Transverse colon (tissue), 4 donors: ENCODE data around the gene CARMIL3.
"Not testable (repeated sequence)": the region's sequence is repeated elsewhere in the genome, so short reads cannot be mapped to it uniquely, and the experiment has no call there.

Source experiments
- EP300 ChIP-seq: sonication (generic); formaldehyde crosslinking; IDR thresholded peaks from one replicate; pipeline ENCODE4 v1.6.1; 2017; ENCODE audit warnings: antibody characterized with exemption, low read depth
- POLR2A ChIP-seq: fragments of 450-650 bp; IDR thresholded peaks from one replicate; pipeline ENCODE4 v1.6.1; 2016; ENCODE audit warnings: antibody characterized with exemption, mild to moderate bottlenecking, moderate library complexity
- POLR2AphosphoS5 ChIP-seq, 3 donors: sonication (generic); formaldehyde crosslinking; IDR thresholded peaks; one replicate each; pipeline ENCODE4 v1.6.1; 2016; ENCODE audit warnings: antibody characterized with exemption in 3 of 3
- TF ChIP-seq, protein P1 (sequence below), 5 experiments: fragments of 200-600 bp in 3 of 5; fragments of 450-650 bp in 2 of 5; sonication (generic) in 3 of 5; IDR thresholded peaks; 1 replicate in 2 of 5; 2 replicates in 3 of 5; pipeline ENCODE4 v1.5.1; 2016 to 2017; ENCODE audit warnings: antibody characterized with exemption in 5 of 5, inconsistent platforms in 3 of 5, mild to moderate bottlenecking in 2 of 5, moderate library complexity in 1 of 5

DNA sequence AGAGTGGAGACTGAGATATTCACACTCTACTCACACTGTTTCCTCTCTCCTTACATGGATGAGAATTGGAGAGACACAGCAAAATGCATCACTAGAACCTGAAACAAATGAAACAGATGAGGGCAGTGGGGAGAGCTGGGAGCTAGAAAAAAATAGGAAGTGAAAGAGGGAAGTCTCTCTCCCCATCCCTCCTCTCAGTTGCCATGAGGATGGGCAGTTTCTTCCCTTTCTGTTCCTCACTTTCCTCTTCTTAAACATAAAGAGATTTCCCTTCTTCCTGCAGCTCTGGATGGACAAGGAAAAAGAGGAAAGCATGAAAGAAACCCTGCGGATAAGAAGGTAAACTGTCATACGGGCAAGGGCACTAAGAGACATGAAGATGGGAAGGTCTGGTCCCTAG, 2.8 kb upstream of the CARMIL3 start:
- not testable (repeated sequence) for TF ChIP-seq POLR2AphosphoS5 (IDR thresholded peaks at IDR 0.05); EP300; POLR2A
- TF ChIP-seq, protein P1, sequence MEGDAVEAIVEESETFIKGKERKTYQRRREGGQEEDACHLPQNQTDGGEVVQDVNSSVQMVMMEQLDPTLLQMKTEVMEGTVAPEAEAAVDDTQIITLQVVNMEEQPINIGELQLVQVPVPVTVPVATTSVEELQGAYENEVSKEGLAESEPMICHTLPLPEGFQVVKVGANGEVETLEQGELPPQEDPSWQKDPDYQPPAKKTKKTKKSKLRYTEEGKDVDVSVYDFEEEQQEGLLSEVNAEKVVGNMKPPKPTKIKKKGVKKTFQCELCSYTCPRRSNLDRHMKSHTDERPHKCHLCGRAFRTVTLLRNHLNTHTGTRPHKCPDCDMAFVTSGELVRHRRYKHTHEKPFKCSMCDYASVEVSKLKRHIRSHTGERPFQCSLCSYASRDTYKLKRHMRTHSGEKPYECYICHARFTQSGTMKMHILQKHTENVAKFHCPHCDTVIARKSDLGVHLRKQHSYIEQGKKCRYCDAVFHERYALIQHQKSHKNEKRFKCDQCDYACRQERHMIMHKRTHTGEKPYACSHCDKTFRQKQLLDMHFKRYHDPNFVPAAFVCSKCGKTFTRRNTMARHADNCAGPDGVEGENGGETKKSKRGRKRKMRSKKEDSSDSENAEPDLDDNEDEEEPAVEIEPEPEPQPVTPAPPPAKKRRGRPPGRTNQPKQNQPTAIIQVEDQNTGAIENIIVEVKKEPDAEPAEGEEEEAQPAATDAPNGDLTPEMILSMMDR (IDR thresholded peaks at IDR 0.05), result not testable (repeated sequence)
